ENCODE measurements around the gene FXYD1.

The FXYD1 gene

GRCh38 chr19:35165200-35166058 lies 26.8 kb downstream of the FXYD1 start:
- DNase-seq: no peak

- DNase-seq: no peak
These were observed 27.8 kb downstream of the FXYD1 start for GRCh38 chr19:35166100-35167063.

GRCh38 chr19:35167251-35168119 lies 28.9 kb downstream of the FXYD1 start:
- DNase-seq: no peak

DNA sequence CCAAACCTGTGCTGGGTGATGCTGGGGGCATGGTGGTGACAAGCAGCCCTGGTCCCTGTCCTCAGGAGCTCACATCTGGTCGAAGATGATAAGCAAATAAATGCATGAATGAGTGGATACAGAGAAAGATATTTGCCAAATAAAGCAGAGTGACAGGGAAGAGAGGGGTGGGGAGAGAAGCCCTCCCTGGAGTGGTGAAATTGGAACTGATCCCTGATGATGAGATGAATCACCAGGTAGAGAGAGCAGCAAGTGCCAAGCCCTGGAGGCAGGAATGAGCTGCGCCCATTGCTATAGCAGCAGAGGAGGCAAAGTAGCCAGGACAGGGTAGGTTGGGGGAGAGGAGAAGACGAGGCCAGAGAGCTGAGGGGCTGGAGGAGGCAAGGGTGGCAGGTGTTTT lies 29.6 kb downstream of the FXYD1 start:
- DNase-seq: no peak

DNA sequence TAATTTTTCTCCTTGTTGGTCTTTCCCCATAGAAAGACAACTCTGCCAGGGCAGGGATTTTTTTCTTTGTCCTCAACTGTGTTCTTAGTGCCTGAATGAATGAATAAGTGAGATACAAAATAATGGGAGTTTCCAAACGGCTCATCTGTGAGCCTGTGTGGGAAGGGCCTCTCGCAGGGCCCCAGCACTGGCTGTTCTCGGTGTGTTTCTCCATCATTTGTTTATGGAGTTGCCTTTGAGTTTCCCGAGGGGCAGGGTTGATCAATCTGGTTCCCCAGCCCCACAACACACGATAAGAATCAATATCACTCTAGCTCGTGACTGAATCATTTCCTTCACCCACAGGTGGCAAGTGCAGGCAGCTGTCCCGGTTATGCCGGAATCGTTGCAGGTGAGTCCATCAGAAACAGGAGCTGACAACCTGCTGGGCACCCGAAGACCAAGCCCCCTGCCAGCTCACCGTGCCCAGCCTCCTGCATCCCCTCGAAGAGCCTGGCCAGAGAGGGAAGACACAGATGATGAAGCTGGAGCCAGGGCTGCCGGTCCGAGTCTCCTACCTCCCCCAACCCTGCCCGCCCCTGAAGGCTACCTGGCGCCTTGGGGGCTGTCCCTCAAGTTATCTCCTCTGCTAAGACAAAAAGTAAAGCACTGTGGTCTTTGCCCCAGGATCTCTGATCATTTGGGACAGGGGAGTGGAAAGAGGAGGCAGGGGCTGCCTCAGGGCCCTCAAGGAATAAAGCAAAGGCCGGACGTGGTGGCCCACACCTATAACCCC lies 30.8 kb downstream of the FXYD1 start:
- DNase-seq: no peak

GRCh38 chr19:35170359-35171061 lies 31.9 kb downstream of the FXYD1 start:
- no peak for DNase-seq

GRCh38 chr19:35171730-35172129 lies 33.1 kb downstream of the FXYD1 start:
- no peak for DNase-seq

GRCh38 chr19:35174226-35174625 lies 35.6 kb downstream of the FXYD1 start:
- DNase-seq: no peak

- DNase-seq: no peak
These were observed 37.6 kb downstream of the FXYD1 start for GRCh38 chr19:35176181-35176570.

DNA sequence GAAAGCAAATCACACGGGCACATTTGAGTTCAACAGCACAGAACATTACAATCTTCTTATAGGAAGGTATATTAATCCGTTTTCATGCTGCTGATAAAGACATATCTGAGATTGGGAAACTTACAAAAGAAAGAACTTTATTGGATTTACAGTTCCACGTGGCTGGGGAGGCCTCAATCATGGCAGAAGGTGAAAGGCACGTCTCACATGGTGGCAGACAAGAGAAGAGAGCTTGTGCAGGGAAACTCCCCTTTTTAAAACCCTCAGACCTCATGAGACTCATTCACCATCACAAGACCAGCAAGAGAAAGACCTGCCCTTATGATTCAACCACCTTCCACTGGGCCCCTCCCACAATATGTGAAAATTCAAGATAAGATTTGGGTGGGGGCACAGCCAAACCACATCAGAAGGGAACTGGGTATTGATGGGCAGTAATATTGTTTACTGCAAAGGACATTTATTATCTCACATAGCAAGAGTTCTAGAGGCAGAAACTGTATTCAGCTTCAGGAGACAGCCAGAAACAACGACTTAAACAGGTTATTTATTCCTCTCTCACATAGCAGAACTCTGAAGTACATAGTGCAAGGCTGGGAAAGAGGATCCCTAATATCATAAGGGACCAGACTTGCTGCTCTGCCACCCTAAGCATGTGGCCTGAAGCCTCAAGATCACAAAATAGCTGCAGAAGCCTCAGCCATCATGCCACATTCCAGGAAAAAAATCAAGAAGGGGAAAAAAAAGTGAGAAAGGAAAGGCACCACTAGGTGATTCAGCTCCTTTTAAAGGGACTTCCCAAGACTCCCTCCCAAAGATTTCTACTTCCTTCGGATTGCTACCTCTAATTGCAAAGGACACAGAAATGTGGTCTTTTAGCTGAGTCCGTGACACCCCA lies 39.0 kb downstream of the FXYD1 start:
- no peak for DNase-seq

DNA sequence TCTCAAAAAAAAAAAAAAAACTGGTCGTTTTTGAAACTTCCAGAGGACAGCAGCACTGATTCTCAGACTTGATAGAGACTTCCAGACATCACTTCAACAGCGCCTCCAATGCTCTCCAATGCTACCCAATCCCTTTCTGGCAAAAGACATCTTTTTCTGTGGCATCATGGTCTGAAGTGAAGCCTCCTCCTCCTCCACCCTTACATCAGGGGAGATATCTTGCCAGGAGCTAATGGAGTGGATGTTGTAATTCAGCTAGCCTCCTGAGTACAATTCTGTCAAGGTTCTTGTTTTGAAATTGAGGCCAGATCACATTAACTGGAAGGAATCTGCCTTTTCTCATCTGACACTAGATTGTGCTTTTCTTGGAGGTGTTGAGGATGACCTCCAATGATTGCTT lies 40.1 kb downstream of the FXYD1 start:
- DNase-seq: no peak

- DNase-seq: no peak
These were observed 41.2 kb downstream of the FXYD1 start for GRCh38 chr19:35179830-35180229.

DNA sequence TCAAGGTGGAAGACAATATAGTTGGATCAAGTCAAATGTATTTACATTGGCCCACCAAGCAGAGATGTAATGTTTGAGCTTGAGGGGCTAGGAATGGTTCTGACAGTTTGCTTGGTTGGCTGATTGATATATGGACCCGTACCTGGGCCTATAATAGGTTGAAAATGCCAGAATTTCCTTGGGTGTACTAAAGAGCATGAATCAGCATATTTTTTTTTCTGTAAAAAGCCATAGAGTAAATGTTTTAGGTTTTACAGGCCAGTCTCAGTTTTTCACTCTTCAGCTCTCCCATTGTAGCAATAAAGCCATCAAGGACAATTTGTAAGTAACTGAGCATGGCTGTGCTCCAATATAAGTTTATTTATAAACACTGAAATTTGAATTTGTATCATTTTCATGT lies 42.8 kb downstream of the FXYD1 start:
- no peak for DNase-seq

GRCh38 chr19:35184267-35184666 lies 45.6 kb downstream of the FXYD1 start:
- DNase-seq: no peak

- no peak for DNase-seq
These were observed 46.3 kb downstream of the FXYD1 start for GRCh38 chr19:35184884-35185283.
